ENCODE measurements around the gene CD14. TPM values are rescaled to one million over a fixed set of nuclear protein-coding genes. Genes with fewer than 3 reads are reported as not detected.
A peak's percentile ranks its signal among the peaks of the same experiment; 100 is the strongest.

The CD14 gene
- total RNA-seq: under 1 TPM; 0.36 to 0.41 TPM

DNA sequence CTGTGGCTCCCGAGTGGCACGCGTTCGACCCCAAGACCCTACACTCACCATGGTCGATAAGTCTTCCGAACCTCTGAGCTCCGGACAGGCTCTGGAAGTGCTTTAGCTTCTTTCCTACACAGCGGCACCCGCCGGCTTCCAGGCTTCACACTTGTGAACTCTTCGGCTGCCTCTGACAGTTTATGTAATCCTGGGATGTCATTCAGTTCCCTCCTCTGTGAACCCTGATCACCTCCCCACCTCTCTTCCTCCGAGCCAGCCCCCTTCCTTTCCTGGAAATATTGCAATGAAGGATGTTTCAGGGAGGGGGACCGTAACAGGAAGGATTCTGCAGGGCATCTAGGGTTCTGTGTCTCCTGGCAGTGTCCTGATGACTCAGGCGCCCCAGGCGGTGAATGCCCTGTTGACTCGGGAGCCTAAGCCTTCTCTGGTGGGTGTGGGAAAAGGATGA is at the start of gene CD14:
Gene CD14, minus strand, starts transcription at position 155 of the 451 bp plus-strand sequence. Its CDS starts 104 bp downstream, at position 51.
- intact Hi-C loops (cut with micrococcal nuclease): loop anchor here (5.0 kb wide), 1 partner anchor 76 kb away; the partner anchor contains the start of gene SRA1
- H3K36me3 Mint-ChIP-seq (ENCODE audit: low read depth): peaks cover 1% of the 10 kb centered on the region
- peaks cover 16% of the 10 kb centered on the region for H3K27me3 Mint-ChIP-seq
- peak within 1 kb of the TSS; percentile 71 for H3K27ac Mint-ChIP-seq
- peak within 1 kb of the TSS; percentile 74 for H3K4me3 Mint-ChIP-seq
- ATAC-seq: no peak
- peaks cover 2% of the 10 kb centered on the region for H3K9me3 Mint-ChIP-seq
- CTCF ChIA-PET: interaction anchor here (0.8 to 2.7 kb wide), 9 partner anchors 8 to 286 kb away, joined by 3 to 8 read pairs (median 4); partner anchors contain the start of genes EIF4EBP3, HBEGF, IK and NDUFA2
- no peak for DNase-seq
- H3K4me1 Mint-ChIP-seq (ENCODE audit: low read depth): peaks cover 28% of the 10 kb centered on the region
- POLR2A ChIA-PET: interaction anchor here (1.0 to 1.2 kb wide), 4 partner anchors 11 to 85 kb away, joined by 3 to 9 read pairs (median 4); partner anchors contain the start of gene EIF4EBP3
- TF ChIP-seq, protein P1, sequence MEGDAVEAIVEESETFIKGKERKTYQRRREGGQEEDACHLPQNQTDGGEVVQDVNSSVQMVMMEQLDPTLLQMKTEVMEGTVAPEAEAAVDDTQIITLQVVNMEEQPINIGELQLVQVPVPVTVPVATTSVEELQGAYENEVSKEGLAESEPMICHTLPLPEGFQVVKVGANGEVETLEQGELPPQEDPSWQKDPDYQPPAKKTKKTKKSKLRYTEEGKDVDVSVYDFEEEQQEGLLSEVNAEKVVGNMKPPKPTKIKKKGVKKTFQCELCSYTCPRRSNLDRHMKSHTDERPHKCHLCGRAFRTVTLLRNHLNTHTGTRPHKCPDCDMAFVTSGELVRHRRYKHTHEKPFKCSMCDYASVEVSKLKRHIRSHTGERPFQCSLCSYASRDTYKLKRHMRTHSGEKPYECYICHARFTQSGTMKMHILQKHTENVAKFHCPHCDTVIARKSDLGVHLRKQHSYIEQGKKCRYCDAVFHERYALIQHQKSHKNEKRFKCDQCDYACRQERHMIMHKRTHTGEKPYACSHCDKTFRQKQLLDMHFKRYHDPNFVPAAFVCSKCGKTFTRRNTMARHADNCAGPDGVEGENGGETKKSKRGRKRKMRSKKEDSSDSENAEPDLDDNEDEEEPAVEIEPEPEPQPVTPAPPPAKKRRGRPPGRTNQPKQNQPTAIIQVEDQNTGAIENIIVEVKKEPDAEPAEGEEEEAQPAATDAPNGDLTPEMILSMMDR (IDR thresholded peaks at IDR 0.05): no peak

DNA sequence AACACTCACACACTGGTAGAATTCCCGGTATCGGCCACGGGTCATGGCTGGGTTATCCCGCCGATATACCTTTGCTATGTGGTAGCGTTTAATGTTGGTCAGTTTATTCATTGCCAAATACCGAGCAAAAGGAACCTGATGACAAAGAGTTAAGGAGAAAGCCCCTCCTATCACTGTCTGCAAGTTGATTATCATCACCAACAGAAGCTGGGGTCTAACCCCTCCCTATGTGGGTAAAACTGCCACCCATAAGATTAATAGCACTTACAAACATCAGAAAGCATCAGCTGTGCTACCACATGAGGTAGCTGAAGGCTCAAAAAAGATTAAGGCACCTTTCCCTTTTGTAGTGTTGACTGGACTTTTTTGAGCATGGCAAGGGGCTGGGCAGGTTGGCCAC is 46.0 kb upstream of the CD14 start:
- Mint-ChIP-seq H3K36me3 (ENCODE audit: low read depth) (peaks cover 61% of the 10 kb centered on the region), H3K27ac (no peak overlapping the region), H3K9me3 (no peaks in the 10 kb centered on the region), H3K4me1 (ENCODE audit: low read depth) (peaks cover 2% of the 10 kb centered on the region), H3K27me3 (no peaks in the 10 kb centered on the region), H3K4me3 (no peak overlapping the region)
- intact Hi-C loops (cut with micrococcal nuclease): no loop called here
- no peak for DNase-seq
- no peak for ATAC-seq
- ChIA-PET POLR2A (interaction anchor here (0.9 to 4.3 kb wide), 3 partner anchors 8 to 15 kb away, joined by 3 to 23 read pairs (median 17); partner anchors contain the start of genes HARS1, HARS2 and WDR55), CTCF (interaction anchor here (1.2 kb wide), 1 partner anchor 10 kb away, joined by 3 read pairs; no protein-coding TSS in a partner anchor)
- TF ChIP-seq, protein P1 (IDR thresholded peaks at IDR 0.05): no peak

DNA sequence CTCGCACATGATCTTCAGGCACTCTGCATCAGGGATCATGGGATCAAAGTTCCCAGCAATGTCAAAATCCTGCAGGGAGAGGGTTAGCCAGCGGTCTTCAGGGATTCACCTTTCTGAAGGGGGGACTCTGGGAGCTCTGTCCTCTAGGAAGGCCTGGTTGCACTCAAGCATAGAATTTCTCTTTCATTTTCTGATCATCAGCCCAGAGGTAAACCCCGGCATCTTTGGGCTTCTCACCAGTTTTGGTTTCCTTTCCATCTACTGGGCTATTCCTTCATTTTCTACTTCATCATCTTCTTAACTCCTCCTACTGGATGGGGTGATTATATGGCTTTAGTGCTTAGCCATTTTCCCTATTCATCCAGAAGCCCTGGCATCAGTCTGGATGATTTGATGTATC is 45.0 kb upstream of the CD14 start:
- DNase-seq (no peak), ATAC-seq (no peak)
- intact Hi-C loops (cut with micrococcal nuclease): no loop called here
- peak overlapping the region; percentile 2 for H3K27ac Mint-ChIP-seq
- H3K9me3 Mint-ChIP-seq: no peaks in the 10 kb centered on the region
- peaks cover 1% of the 10 kb centered on the region for H3K4me1 Mint-ChIP-seq (ENCODE audit: low read depth)
- ChIA-PET CTCF (interaction anchor here (1.3 kb wide), 1 partner anchor 13 kb away, joined by 4 read pairs; the partner anchor contains the start of genes HARS1 and HARS2), POLR2A (interaction anchor here (0.6 to 4.3 kb wide), 5 partner anchors 10 to 30 kb away, joined by 3 to 23 read pairs (median 6); partner anchors contain the start of genes HARS1, HARS2, IK and NDUFA2)
- TF ChIP-seq, protein P1 (IDR thresholded peaks at IDR 0.05): no peak
- no peaks in the 10 kb centered on the region for H3K27me3 Mint-ChIP-seq
- peaks cover 58% of the 10 kb centered on the region for H3K36me3 Mint-ChIP-seq (ENCODE audit: low read depth)
- no peak overlapping the region for H3K4me3 Mint-ChIP-seq

DNA sequence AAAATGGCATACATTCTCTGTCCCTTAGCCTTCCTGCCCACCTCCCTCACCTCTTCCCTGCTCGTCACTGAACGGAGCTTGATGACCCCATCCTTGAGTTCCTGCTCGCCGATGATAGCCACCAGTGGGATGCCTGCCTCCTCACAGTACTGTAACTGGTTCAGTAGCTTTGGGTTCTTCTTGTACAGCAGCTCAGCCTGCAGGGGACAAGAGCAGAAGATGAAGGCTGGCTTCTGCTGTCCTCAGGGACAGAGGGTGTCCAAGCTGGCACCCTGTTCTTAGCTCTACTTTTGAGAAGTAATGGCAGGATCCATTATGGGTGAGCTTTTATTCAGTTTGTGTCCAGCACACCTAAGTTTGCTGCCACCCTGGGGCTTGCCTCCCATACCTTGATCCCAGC is 41.7 kb upstream of the CD14 start:
- no peak overlapping the region for H3K27ac Mint-ChIP-seq
- ChIA-PET CTCF (no interaction called here), POLR2A (interaction anchor here (0.7 to 3.2 kb wide), 5 partner anchors 10 to 974 kb away, joined by 3 to 11 read pairs (median 8); partner anchors contain the start of genes HARS1, HARS2, IK and NDUFA2)
- H3K4me1 Mint-ChIP-seq (ENCODE audit: low read depth): no peaks in the 10 kb centered on the region
- DNase-seq (no peak), ATAC-seq (no peak)
- TF ChIP-seq, protein P1 (IDR thresholded peaks at IDR 0.05): no peak
- no peaks in the 10 kb centered on the region for H3K27me3 Mint-ChIP-seq
- H3K4me3 Mint-ChIP-seq: no peak overlapping the region
- H3K36me3 Mint-ChIP-seq (ENCODE audit: low read depth): peaks cover 54% of the 10 kb centered on the region
- H3K9me3 Mint-ChIP-seq: no peaks in the 10 kb centered on the region
- intact Hi-C loops (cut with micrococcal nuclease): no loop called here

DNA sequence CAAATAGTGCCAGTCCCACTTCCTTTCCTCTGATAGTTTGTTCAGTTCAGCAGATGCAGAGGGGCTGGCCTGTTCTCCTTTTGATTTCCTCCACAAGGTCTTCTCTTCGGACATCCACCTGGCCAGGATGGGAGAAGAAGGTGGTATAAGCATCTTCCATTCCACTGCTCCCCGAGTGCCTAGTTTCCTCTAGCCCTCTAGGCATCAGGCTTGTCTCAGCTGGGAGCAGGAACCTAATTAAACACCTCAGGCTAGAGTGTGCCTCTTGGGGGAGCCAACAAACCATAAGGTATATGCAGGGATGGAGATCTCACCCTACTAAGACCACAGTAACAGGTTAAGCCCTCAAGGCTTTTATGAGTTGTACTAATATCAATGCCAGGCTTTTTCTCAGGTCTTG is 41.2 kb upstream of the CD14 start:
- ChIA-PET CTCF (no interaction called here), POLR2A (interaction anchor here (1.4 to 3.2 kb wide), 4 partner anchors 9 to 27 kb away, joined by 3 to 11 read pairs (median 9); partner anchors contain the start of genes HARS1, HARS2, IK and NDUFA2)
- ATAC-seq (no peak), DNase-seq (no peak)
- H3K4me1 Mint-ChIP-seq (ENCODE audit: low read depth): no peaks in the 10 kb centered on the region
- peaks cover 54% of the 10 kb centered on the region for H3K36me3 Mint-ChIP-seq (ENCODE audit: low read depth)
- no peaks in the 10 kb centered on the region for H3K27me3 Mint-ChIP-seq
- peak overlapping the region; percentile 37 for H3K27ac Mint-ChIP-seq
- H3K9me3 Mint-ChIP-seq: no peaks in the 10 kb centered on the region
- intact Hi-C loops (cut with micrococcal nuclease): no loop called here
- H3K4me3 Mint-ChIP-seq: no peak overlapping the region
- TF ChIP-seq, protein P1 (IDR thresholded peaks at IDR 0.05): no peak
